GM21447 (cell line): Measurements from ENCODE around the gene ZCCHC4.
"Not testable (repeated sequence)": the region's sequence is repeated elsewhere in the genome, so short reads cannot be mapped to it uniquely, and the experiment has no call there.

Experiments
- ATAC-seq: cut with Tn5 transposase; IDR thresholded peaks from one replicate; pipeline ENCODE4 v1.9.1; 2021; ENCODE audit not compliant: unreplicated experiment

The ZCCHC4 gene

DNA sequence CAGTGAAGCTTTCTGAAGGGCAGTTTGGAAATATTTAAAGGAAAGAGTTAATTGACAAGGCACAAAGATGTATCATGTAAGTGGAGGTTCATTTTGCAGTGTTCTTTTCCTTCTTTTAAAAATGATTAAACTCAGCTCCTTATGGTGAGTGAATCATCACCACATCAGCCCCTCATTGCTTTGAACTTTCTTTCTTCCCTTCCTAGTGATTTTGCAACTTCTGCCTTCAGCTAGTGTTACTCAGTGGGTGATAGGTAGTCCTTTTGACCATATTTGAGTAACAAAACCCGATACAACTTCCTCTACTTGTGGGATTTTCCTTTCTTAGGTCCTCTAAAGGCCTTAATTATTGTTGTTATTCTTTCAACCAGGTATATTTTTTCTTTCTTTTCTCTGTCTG is 8.2 kb downstream of the ZCCHC4 start:
- ATAC-seq = no peak

DNA sequence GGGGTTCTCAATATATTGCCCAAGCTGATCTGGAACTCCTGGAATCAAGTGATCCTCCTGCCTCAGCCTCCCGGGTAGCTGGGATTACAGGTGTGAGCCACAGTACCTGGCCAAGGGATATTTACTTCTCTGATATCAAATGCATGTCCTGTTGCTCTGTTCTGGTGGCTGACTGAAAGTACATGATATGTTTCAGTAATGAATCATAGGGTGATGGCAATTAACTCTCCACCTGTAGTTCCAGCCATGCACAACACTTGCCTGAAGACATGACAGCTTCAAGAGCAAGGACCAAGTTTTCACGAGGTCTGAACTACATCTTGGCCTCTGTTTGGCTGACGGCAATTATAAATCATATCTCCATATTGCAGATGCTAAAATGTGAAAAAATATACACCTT is 9.1 kb downstream of the ZCCHC4 start:
- no peak for ATAC-seq

DNA sequence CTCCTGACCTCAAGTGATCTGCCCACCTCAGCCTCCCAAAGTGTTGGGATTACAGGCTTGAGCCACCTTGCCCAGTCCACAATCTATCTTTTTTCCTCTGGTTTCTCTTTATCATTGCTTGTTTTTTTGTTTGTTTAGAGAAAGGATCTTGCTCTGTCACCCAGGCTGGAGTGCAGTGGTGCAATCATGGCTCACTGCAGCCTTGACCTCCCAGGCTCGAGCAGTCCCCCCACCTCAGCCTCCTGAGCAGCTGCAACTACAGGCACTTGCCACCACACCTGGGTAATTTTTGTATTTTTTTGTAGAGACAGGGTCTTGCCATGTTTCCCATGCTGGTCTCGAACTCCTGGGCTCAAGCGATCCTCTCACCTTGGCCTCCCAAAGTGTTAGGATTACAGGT is 15.9 kb downstream of the ZCCHC4 start:
- not testable (repeated sequence) for ATAC-seq

DNA sequence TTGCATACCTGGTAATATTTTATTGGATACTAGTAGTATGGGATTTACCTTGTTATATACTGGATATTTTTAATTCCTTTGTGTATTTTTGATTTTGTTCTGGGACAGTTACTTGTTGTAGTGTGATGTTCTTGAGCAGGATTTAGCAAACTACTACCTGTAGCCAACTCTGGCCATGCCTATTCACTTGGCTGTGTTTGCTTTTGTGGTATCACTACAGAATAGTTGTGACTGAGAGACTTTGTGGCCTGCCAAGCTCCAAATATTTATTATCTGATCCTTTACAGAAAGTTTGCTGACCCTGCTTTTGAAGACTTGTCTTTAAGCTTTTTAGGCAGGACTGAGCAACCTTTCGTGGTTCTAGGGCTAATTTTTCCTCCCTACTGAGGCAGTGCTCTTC is 17.8 kb downstream of the ZCCHC4 start:
- ATAC-seq = no peak

DNA sequence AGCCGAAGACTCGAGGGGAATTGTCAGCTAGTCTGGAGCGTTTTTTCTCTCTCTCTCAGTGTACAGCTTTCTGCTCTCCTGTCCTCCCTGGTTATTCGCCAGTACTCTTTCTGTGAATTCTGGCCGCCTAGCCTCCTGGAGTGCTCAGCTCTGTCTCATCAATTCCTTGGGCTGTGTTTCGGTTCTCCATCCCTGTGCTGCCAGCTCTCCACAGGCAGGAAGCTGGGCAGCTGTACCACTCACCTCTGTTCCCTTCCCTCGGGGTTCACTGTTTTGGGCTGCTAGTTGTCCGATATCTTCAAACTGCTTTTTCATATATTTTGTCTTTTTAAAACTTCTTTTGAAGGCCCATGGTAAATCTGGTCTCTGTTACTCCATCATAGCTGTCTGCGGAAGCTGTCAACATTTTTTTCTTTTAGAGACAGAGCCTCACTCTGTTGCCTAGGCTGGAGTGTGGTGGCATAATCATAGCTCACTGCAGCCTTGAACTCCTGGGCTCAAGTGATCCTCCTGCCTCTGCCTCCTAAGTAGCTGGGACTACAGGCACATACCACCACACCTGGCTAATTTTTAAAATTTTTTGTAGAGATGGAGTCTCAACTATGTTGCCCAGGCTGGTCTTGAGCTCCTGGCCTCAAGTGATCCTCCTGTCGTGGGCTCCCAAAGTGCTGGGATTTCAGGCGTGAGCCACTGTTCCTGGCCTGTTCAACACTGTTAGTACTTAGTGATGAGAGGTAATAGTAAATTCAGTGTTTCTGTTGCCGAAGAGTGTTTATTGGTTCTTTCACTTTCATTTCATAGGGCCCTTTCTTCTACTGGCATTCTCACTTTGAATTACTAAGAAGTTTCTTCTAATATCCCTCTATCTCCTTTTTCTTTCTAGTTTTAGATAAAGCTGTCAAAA is 18.6 kb downstream of the ZCCHC4 start:
- ATAC-seq = peak; percentile 77

DNA sequence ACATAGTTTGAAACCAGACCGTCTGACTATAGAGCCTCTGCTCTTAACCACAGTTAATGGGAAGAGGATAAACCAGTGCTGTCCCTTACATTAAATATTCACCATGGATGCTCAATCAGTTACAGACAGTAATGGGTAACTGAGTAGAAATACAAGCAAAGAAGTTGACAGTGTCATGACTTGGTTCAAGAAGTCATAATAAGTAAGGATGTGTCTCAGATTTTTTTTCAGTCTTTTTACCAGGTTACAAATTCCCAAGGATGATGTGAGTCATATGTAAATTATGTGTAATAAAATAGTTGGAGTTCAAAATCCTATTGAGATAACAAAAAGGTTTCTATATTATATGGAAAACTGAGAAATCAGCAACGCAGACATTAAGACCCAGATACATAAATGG is 31.1 kb downstream of the ZCCHC4 start:
- ATAC-seq = no peak

DNA sequence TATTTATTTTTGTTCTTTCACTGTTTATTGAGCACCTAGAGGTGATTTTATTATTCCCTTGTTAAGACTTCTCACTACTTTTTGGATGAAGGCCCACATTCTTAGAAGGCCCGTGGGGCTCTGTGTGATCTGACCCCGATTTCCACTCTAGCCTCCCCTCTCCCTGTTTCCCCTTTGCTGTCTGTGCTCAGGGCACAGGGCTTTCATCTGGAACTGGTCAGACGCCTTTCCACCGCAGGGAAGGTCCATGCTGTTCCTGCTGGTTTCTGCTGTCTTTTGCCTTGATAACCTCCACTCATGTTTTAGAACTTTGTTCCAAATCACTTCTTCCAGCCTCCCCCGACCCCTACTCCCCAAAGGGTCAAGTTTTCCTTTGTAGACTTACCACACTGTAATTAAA is 33.2 kb downstream of the ZCCHC4 start:
- ATAC-seq = no peak

DNA sequence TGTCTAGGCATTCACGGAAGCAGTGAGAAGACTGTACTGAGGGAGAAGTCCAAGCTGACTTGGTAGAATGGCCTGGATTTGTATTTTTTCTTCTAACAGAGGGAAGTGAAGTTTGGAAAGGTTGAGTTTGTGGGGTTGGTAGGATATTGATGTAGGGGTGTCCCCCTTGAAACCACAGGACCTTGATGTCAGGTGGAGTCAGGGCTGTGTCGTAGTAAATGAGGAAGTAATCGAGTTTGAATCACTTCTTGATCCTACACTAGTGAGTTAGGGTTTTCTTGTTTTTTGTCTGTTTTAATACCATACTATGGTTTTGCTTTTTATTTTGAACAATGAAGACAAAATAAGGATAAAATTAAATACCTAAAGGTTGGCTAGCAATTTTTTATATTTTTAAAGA is 34.3 kb downstream of the ZCCHC4 start:
- ATAC-seq = no peak

DNA sequence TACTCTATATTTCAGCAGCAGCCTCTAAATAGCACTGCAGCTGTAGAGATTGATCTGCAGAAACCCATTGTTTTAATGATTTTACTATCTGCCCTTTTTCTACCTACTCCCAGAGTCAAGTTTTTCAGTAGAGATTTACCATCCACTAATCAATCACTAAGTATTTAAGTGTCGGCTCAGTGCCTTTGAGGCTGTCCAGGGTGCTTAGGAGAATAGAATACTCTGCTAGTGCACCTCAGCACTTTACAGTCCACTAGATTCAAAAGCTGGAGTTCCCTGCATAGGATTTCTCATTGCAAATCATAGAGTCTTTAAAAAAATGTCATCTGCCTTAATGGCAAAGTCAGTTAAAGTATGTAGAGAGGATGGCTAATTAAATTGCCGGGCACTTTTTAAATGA is 34.9 kb downstream of the ZCCHC4 start:
- no peak for ATAC-seq

DNA sequence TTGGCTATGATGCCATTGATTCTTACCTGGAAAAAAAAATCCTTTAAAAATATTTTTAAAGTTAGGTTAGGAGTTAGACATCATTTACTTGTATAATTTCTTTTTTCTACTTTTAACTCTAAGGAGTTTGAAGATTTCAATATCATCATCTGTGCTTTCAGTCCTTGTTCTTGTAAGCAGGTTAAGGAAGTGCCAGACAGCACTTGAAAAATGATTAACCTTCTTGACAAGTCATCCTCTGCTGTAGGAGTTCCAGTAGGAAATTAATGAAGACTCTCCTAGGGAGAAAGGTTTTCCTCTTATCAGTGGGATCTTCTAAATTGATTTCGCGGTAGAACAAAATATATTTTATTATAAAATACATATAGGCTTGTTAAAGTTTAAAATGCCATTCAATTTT is 35.4 kb downstream of the ZCCHC4 start:
- no peak for ATAC-seq

DNA sequence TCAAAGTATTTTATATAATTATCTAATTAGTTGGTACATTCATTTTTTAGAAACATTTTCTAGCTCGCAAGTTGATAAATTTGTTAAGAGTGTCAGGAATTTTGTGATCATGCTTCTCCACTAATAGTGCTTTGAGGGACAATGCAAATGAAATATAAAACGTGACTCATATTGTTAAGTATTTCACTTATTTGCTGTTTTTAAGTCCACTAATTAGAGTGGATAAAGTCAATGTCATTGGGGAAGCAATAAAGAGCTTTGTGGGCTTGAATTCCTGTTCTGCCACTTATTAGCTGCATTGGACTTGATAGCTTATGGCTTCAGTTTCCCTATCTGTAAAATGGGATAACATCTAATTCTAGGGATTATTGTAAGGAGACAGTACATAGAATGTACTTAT is 38.0 kb downstream of the ZCCHC4 start:
- no peak for ATAC-seq

DNA sequence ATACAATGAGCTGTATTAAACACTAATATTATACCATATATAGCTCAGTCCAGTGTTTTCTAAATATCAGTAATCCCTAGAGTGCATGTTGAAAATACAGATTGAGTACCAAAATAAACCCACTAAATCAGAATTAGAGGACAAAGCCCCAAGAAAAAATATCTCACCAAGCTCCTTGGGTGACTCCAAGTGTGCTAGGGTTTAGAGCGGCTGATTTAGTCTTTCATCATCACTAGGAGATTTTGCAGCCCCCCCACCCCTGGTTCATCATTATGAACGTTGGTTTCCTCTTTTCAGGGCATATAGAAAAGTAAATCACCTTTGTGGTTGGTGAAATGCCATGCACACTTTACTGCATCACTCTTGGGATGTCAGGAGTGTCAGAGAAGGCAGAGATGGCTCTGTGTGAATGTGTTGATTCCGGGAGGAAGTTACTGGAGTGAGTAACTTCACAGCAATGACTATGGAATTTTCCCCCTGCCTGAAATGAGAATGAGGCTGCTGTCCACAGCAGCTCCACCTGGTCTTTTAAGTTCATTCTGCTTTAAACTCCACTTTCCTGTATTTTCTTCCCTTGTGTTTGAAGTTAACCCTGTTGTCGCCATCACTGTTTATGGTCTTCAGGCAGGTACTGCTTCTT is 39.3 kb downstream of the ZCCHC4 start:
- no peak for ATAC-seq

DNA sequence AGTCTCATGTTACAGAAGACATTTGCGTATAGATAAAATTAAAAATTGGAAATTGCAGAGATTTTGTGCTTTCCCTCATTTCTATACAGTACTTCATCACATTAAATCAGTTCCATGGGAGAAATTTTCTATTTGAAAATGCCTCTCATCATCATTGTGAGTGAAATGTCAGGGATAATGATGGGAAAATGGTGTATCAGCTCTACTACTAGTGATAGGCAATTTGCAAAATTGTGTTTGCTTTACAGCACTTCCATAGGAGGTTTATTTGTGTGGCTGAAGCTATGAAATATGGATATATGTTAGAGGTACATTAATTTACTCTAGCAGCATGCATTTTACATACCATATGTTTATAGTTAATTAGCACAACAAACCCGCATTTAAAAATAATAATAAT is 43.5 kb downstream of the ZCCHC4 start:
- no peak for ATAC-seq

DNA sequence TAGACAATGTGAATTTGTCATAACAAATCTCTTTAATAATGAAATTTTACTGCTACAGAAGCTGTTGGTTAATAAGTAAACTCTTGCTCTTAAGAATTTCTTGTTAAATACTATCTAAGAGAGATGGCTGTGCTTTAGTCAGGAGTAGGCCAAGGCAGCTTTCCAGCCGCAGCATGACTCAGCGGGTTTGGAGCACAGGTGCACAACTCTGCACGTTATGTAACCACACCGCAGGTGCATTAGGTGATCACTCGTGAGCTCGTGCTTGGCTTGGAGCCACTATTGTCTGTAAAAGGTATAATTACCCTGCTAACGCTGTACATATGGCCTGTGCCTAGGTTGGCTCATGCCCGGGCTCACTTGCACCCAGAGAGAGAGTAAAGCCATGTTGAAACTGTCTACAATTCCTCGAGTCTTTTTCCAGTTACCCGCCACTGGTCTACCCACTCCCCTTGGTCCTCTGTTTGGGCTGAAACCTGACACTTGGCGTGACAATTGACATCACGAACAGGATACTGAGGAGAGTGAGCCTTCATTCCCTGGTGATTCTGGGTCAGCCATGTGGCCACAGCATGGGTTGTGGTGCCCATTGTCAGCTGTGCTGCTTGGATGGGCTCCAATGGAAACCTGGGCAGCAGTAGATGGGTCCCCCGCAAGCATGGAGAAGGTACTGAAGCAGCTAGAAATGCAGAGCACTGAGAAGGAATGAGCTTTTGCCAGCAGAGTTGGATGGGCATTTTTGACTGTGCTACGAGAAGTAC is 46.1 kb downstream of the ZCCHC4 start:
- ATAC-seq = no peak

DNA sequence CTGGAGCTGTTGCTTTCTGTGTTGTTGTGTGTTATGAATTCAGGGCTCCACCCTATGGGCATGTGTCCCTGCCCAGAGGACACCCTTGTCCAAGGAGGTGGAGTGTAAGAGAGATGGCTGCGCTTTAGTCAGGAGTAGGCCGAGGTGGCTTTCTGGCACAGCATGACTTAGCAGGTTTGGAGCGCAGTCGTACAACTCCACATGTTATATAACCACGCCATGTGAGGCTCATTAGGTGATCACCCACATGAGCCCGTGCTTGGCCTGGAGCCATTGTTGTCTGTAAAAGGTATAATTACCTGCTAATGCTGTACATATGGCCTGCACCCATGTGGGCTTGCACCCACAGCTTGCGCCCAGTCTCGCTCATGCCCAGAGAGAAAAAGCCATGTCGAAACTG is 48.7 kb downstream of the ZCCHC4 start:
- no peak for ATAC-seq

DNA sequence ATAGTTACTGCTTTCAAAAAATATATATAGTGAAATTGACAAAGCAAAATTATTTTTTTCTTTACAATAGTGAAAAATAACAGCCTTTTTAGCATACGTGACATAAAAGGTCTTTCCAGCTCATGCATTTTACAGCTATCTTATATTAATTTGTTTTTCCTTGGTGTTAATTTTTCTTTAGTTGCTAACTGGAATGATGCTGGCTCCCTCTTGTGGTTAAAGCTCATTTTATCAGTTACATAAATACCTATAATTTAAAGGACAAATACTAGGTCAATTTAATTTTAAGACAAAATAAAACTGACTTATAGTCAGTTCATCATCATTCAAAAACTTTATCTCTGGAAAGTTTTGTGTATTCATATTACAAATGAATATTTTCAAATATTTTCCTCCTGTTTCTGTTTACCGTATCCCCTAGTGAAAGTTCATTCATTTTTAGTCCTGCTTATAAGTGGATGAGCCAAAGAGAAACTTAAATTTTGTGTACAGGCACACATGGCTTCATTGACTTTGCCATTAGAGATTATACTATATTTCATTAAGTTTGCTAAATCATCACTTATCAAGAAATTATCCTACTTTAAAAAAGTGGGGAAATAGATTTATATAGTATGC is 54.5 kb downstream of the ZCCHC4 start:
- ATAC-seq = no peak

DNA sequence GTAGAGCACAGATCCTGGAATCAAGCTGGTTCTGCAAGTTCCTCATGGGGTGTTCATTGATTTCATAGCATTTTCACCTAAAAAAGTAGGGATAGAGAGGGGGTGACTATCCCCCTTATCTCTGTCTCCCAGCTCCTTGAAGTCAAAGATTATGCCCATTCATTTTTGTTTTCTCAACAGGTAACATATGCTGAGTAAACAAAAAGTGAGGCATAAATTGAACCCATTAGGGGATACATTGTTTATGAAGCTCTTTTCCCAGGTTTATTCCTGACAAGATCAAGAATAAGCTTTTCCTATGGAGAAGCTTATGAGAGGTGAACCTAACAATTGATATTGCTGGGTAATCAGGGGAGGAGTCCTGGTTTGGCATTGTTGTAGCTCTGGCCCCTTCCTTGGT is 55.3 kb downstream of the ZCCHC4 start:
- no peak for ATAC-seq

DNA sequence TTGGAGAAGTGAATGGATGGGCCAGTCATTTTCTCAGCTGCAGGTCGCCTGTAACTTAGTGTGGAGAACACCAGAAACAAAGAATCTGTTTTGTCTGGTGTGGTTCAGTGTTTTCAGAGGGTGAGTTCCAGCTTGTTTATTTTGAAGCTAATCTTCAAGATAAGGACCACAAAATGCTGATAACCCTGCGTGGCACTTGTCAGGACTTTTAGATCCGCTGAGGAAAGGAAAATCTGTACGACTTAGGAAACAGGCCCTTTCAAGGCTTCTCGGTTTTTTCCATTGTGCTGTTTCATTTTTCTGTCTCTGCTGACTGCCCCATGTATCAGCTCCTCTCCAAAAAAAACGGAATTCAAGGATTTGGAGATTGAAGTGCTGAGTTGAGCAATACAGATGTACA is 55.7 kb downstream of the ZCCHC4 start:
- no peak for ATAC-seq

DNA sequence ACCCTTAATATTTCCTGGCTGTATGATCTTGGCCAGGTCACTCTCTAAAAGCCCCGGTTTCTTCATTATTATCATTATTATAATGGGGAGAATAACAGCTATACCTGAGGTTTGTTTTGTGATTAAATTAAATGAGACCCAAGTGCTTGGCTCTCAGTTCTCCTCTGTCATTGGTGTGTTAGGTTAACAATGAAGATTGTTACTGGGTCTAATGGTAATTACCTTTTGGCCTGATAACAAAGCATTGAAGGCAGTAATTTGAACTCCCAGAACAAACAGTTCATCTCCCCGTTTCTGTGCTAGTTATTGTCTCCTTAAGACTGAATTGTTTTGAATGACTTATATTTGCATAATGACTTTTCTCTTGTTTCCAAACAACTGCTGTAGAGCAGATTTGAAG is 57.7 kb downstream of the ZCCHC4 start:
- ATAC-seq = no peak

DNA sequence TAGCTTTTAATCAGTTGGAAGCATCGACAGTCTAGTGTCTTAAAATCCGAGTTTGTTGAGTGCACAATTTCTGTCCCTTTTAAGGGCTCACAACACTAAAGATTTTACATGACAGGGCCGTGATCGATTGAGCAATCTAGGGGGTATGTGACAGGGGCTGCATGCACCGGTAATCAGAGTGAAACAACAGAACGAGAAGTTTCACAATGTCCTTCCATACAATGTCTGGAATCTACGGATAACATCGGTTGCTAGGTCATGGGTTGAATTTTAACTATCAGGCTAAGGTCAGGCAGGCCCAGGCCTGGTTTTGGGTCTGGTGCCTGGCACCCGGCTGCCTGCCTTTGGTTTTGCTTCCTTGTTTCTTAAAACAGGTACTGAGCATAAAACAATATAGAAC is 60.0 kb downstream of the ZCCHC4 start:
- ATAC-seq = not testable (repeated sequence)

DNA sequence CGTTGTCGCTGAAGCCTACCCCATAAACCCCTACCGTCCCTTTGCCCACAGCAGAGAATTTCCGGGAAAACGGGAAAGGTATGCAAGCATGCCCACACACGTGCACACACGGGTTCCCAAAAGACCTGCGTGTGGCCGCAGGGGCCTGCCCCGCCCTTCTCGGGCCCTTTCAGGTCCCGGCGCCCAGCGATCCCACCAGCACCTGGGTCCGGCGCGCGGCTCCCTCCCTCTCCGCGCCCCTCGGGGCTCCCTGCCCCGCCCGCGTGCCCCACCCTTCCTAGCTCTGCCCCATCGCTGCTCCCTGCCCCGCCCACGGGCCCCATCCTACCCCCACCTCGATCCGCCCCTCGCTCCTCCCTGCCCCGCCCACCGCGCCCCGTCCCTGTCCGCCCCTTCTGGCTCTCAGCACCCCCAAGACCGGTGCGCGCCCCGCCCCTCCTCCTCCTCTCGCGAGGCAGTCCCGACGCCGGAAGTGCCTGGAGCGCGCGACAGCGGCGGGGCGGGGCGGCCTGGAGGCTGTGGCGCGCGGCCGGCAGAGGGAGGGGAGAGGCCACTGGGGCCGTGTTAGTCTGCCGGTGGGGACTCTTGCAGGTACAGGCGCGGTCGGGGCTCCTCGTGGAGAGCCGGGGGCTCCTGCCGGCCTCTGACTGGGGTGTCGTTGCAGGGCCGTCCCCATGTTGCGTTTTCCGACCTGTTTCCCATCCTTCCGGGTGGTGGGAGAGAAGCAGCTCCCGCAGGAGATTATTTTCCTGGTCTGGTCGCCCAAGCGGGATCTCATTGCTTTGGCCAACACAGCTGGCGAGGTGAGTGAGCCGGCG is 64.4 kb downstream of the ZCCHC4 start, which contains the start of gene ANAPC4:
Gene ANAPC4 (plus strand): TSS at position 510 of the 818 bp plus-strand sequence. CDS start 165 bp downstream, at position 675.
- ATAC-seq = peak; percentile 92
